ENCODE results near the gene FCGBP. TPM values are rescaled to one million over a fixed set of nuclear protein-coding genes. Genes with fewer than 3 reads are reported as not detected.

FCGBP gene
- total RNA-seq, 1 experiment from 2014 or later, result 5.7 TPM

- TF ChIP-seq, protein P1, sequence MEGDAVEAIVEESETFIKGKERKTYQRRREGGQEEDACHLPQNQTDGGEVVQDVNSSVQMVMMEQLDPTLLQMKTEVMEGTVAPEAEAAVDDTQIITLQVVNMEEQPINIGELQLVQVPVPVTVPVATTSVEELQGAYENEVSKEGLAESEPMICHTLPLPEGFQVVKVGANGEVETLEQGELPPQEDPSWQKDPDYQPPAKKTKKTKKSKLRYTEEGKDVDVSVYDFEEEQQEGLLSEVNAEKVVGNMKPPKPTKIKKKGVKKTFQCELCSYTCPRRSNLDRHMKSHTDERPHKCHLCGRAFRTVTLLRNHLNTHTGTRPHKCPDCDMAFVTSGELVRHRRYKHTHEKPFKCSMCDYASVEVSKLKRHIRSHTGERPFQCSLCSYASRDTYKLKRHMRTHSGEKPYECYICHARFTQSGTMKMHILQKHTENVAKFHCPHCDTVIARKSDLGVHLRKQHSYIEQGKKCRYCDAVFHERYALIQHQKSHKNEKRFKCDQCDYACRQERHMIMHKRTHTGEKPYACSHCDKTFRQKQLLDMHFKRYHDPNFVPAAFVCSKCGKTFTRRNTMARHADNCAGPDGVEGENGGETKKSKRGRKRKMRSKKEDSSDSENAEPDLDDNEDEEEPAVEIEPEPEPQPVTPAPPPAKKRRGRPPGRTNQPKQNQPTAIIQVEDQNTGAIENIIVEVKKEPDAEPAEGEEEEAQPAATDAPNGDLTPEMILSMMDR (IDR thresholded peaks at IDR 0.05 in 2 of 3, conservative IDR thresholded peaks at IDR 0.05 in 1 of 3; ENCODE audit: borderline replicate concordance in 1 of 3, insufficient read depth in 1 of 3, low read depth in 2 of 3, low read length in 2 of 3), result no peak
- TF ChIP-seq CBX3 (IDR thresholded peaks at IDR 0.05; ENCODE audit: low read depth) (no peak), SRF (IDR thresholded peaks at IDR 0.05; ENCODE audit: low read depth) (no peak), RAD21 (IDR thresholded peaks at IDR 0.05; ENCODE audit: low read depth) (no peak), EZH2phosphoT487 (IDR thresholded peaks at IDR 0.05; ENCODE audit: borderline replicate concordance) (no peak), ZBTB33 (IDR thresholded peaks at IDR 0.05; ENCODE audit: extremely low read depth, insufficient replicate concordance, low read length) (no peak), SP1 (IDR thresholded peaks at IDR 0.05; ENCODE audit: low read depth) (no peak), ELF1 (IDR thresholded peaks at IDR 0.05; ENCODE audit: borderline replicate concordance, low read depth) (no peak), YY1 (IDR thresholded peaks at IDR 0.05; ENCODE audit: extremely low read depth, insufficient replicate concordance, low read depth, low read length) (no peak)
These were observed 10.6 kb downstream of the FCGBP start (continued) for GRCh38 chr19:39923862-39924261.

DNA sequence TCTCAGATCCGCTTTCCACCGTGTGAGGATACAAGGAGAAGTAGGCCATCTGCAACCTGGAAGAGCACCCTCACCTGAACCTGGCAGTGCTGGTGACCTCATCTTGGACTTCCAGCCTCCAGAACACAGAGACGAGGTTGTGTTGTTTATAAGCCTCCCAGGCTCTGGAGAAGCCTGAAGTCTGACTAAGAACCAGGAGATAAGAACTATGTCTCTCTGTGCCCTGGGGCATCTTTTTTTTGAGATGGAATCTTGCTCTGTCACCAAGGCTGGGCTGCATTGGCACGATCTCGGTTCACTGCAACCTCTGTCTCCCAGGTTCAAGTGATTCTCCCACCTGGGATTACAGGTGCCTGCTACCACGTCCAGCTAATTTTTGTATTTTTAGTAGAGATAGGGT, 14.5 kb downstream of the FCGBP start:
- H3K9me2 ChIP-seq (ENCODE audit: insufficient read depth), result no peaks in the 10 kb centered on the region
- ChIA-PET RAD21 (ENCODE audit: low non-redundant PET in 1 of 2, low total read pairs in 2 of 2, uncharacterized antibody in 2 of 2, unreplicated experiment in 2 of 2) (no interaction called here), CTCF (no interaction called here), POLR2A (no interaction called here)
- no peak overlapping the region for H3K27ac ChIP-seq (ENCODE audit: low read depth, low read length)
- no peaks in the 10 kb centered on the region; a peak in 1 of 4 replicates for H3K9me3 ChIP-seq (ENCODE audit: control insufficient read depth in 1 of 2, insufficient read depth in 1 of 2, low read depth in 1 of 2, low read length in 2 of 2)
- H2AFZ ChIP-seq (ENCODE audit: low read depth, low read length, poor library complexity, severe bottlenecking), result no peak overlapping the region
- no peaks in the 10 kb centered on the region for H3K36me3 ChIP-seq (ENCODE audit: control insufficient read depth in 1 of 2, insufficient read depth in 2 of 2, low read length in 2 of 2)
- no peak for DNase-seq (ENCODE audit: low read depth, low spot score)
- H4K20me1 ChIP-seq (ENCODE audit: insufficient read depth), result no peaks in the 10 kb centered on the region
- no peak overlapping the region for H3K4me2 ChIP-seq (ENCODE audit: low read length)
- H3K27me3 ChIP-seq (ENCODE audit: insufficient read depth, low read length), result no peaks in the 10 kb centered on the region
- H3K9ac ChIP-seq (ENCODE audit: low read length), result no peak overlapping the region
- BruUV-seq (replicated peaks), result no TSS peak
- no peaks in the 10 kb centered on the region for H3K79me2 ChIP-seq (ENCODE audit: insufficient read depth, low read length)
- intact Hi-C loops (cut with micrococcal nuclease), result no loop called here
- no peak overlapping the region for H3K4me3 ChIP-seq (replicated peaks in 1 of 2; ENCODE audit: low read depth in 1 of 2, low read length in 2 of 2)
- no peak for ATAC-seq
- no peaks in the 10 kb centered on the region for H3K4me1 ChIP-seq (ENCODE audit: control insufficient read depth in 1 of 2, insufficient read depth in 2 of 2, low read length in 2 of 2)
- TF ChIP-seq POLR2A (IDR thresholded peaks at IDR 0.05; ENCODE audit: borderline replicate concordance, extremely low read depth, insufficient read depth, insufficient read length) (no peak), TCF7L2 (IDR thresholded peaks at IDR 0.05; ENCODE audit: borderline replicate concordance, extremely low read depth, insufficient read depth, insufficient read length) (no peak), JUND (IDR thresholded peaks at IDR 0.05) (no peak), SIN3A (IDR thresholded peaks at IDR 0.05; ENCODE audit: low read depth) (no peak), EZH2 (IDR thresholded peaks at IDR 0.05) (no peak), ZBTB33 (IDR thresholded peaks at IDR 0.05; ENCODE audit: extremely low read depth, insufficient replicate concordance, low read length) (no peak), FOSL1 (IDR thresholded peaks at IDR 0.05; ENCODE audit: low read depth) (no peak)
- TF ChIP-seq, protein P2, sequence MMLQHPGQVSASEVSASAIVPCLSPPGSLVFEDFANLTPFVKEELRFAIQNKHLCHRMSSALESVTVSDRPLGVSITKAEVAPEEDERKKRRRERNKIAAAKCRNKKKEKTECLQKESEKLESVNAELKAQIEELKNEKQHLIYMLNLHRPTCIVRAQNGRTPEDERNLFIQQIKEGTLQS (IDR thresholded peaks at IDR 0.05), result no peak
- TF ChIP-seq, protein P3, sequence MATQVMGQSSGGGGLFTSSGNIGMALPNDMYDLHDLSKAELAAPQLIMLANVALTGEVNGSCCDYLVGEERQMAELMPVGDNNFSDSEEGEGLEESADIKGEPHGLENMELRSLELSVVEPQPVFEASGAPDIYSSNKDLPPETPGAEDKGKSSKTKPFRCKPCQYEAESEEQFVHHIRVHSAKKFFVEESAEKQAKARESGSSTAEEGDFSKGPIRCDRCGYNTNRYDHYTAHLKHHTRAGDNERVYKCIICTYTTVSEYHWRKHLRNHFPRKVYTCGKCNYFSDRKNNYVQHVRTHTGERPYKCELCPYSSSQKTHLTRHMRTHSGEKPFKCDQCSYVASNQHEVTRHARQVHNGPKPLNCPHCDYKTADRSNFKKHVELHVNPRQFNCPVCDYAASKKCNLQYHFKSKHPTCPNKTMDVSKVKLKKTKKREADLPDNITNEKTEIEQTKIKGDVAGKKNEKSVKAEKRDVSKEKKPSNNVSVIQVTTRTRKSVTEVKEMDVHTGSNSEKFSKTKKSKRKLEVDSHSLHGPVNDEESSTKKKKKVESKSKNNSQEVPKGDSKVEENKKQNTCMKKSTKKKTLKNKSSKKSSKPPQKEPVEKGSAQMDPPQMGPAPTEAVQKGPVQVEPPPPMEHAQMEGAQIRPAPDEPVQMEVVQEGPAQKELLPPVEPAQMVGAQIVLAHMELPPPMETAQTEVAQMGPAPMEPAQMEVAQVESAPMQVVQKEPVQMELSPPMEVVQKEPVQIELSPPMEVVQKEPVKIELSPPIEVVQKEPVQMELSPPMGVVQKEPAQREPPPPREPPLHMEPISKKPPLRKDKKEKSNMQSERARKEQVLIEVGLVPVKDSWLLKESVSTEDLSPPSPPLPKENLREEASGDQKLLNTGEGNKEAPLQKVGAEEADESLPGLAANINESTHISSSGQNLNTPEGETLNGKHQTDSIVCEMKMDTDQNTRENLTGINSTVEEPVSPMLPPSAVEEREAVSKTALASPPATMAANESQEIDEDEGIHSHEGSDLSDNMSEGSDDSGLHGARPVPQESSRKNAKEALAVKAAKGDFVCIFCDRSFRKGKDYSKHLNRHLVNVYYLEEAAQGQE (IDR thresholded peaks at IDR 0.05; ENCODE audit: low read depth), result no peak

Measured in HCT116 (cell line).